HL-60/S4 treated with retinoic acid at 250 ng/mL for 4 days and 3 days (cell line): ENCODE measurements around the gene PTPN2.
"Not testable (repeated sequence)": the region's sequence is repeated elsewhere in the genome, so short reads cannot be mapped to it uniquely, and the experiment has no call there.

Experiments used
- in situ Hi-C: fragments of 300-500 bp; cut with MboI; formaldehyde crosslinking; loops from 2 replicates; pipeline ENCODE4 v1.7.0; 2022; ENCODE audit warnings: low sequenced_read_pairs

The PTPN2 gene

GRCh38 chr18:12895626-12896025, 11.6 kb upstream of the PTPN2 start:
- in situ Hi-C loops = no loop called here

- in situ Hi-C loops = no loop called here
Observed at GRCh38 chr18:12895014-12895413, 11.0 kb upstream of the PTPN2 start.

- in situ Hi-C loops = no loop called here
Observed at GRCh38 chr18:12891561-12891960, 7.5 kb upstream of the PTPN2 start.

GRCh38 chr18:12890964-12891363, 6.9 kb upstream of the PTPN2 start:
- in situ Hi-C loops = no loop called here

- in situ Hi-C loops = no loop called here
Observed at GRCh38 chr18:12886498-12887126, 2.6 kb upstream of the PTPN2 start.

- in situ Hi-C loops = no loop called here
Observed at GRCh38 chr18:12885500-12885899, 1.5 kb upstream of the PTPN2 start.

- in situ Hi-C loops = no loop called here
Observed at GRCh38 chr18:12884406-12885323, 628 bp upstream of the PTPN2 start.

GRCh38 chr18:12883372-12883683, 709 bp downstream of the PTPN2 start:
- in situ Hi-C loops = no loop called here

- in situ Hi-C loops = no loop called here
Observed at GRCh38 chr18:12882453-12883371, 1.3 kb downstream of the PTPN2 start.

GRCh38 chr18:12880541-12880910, 3.5 kb downstream of the PTPN2 start:
- in situ Hi-C loops = no loop called here

- in situ Hi-C loops = no loop called here
Observed at GRCh38 chr18:12879840-12880540, 4.0 kb downstream of the PTPN2 start.

GRCh38 chr18:12874992-12875391, 9.0 kb downstream of the PTPN2 start:
- in situ Hi-C loops = not testable (repeated sequence)

GRCh38 chr18:12873961-12874567, 10.0 kb downstream of the PTPN2 start:
- in situ Hi-C loops = not testable (repeated sequence)

- in situ Hi-C loops = no loop called here
Observed at GRCh38 chr18:12872408-12872807, 11.6 kb downstream of the PTPN2 start.

GRCh38 chr18:12868576-12868975, 15.5 kb downstream of the PTPN2 start:
- in situ Hi-C loops = no loop called here

- in situ Hi-C loops = no loop called here
Observed at GRCh38 chr18:12867441-12868123, 16.5 kb downstream of the PTPN2 start.

GRCh38 chr18:12863687-12864216, 20.3 kb downstream of the PTPN2 start:
- in situ Hi-C loops = no loop called here

GRCh38 chr18:12862874-12863482, 21.1 kb downstream of the PTPN2 start:
- in situ Hi-C loops = no loop called here

GRCh38 chr18:12862467-12862866, 21.6 kb downstream of the PTPN2 start:
- in situ Hi-C loops = no loop called here
